ENCODE measurements around the gene BBS5. TPM values are rescaled to one million over a fixed set of nuclear protein-coding genes. Genes with fewer than 3 reads are reported as not detected.

BBS5 gene
- total RNA-seq, 1 experiment from 2014 or later = 4.6 TPM

DNA sequence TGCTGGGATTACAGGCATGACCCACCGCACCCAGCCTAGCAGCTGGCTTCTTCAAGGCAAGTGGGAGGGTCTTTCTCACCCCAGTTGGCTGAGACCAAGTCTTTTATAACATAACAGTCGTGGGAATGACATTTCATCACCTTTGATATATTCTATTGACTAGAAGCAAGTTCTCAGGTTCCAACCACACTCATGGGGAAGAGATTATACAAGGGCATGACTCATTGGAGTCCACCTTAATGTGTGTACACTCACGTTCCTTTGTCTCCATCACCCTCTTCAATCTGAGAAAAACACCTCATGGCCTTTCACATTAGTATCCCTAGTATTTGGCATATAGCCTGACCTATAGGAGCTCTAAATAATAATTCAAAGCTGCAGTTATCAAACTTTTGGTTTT, 2.8 kb upstream of the BBS5 start:
- Histone ChIP-seq H3K9me2 (ENCODE audit: insufficient read depth) (no peaks in the 10 kb centered on the region), H3K27me3 (ENCODE audit: insufficient read depth, low read length) (no peaks in the 10 kb centered on the region), H2AFZ (ENCODE audit: low read depth, low read length, poor library complexity, severe bottlenecking) (no peak overlapping the region), H4K20me1 (ENCODE audit: insufficient read depth) (no peaks in the 10 kb centered on the region), H3K4me2 (ENCODE audit: low read length) (0 out of 2 replicates have a peak overlapping the region, but pooled peaks have one; percentile 8), H3K79me2 (ENCODE audit: insufficient read depth, low read length) (no peaks in the 10 kb centered on the region; the same call in 1 of the 2 replicates), H3K36me3 (ENCODE audit: control insufficient read depth in 1 of 2, insufficient read depth in 2 of 2, low read length in 2 of 2) (no peaks in the 10 kb centered on the region), H3K27ac (ENCODE audit: low read depth, low read length) (no peak overlapping the region), H3K9ac (ENCODE audit: low read length) (no peak overlapping the region), H3K4me3 (replicated peaks in 1 of 2; ENCODE audit: low read depth in 1 of 2, low read length in 2 of 2) (no peak overlapping the region), H3K9me3 (ENCODE audit: control insufficient read depth in 1 of 2, insufficient read depth in 1 of 2, low read depth in 1 of 2, low read length in 2 of 2) (no peaks in the 10 kb centered on the region), H3K4me1 (ENCODE audit: control insufficient read depth in 1 of 2, insufficient read depth in 2 of 2, low read length in 2 of 2) (peaks cover 0 to 12% of the 10 kb centered on the region in 2 experiments; a peak in 1 of 4 replicates)
- ATAC-seq (no peak), DNase-seq (ENCODE audit: low read depth, low spot score) (peak; percentile 21)
- no peak for TF ChIP-seq EGR1 (IDR thresholded peaks at IDR 0.05; ENCODE audit: low read depth)
- TF ChIP-seq RAD21 (IDR thresholded peaks at IDR 0.05; ENCODE audit: low read depth) = no peak
- TF ChIP-seq ELF1 (IDR thresholded peaks at IDR 0.05; ENCODE audit: borderline replicate concordance, low read depth) = no peak
- TF ChIP-seq POLR2A (IDR thresholded peaks at IDR 0.05; ENCODE audit: borderline replicate concordance, extremely low read depth, insufficient read depth, insufficient read length) = no peak
- TF ChIP-seq FOSL1 (IDR thresholded peaks at IDR 0.05; ENCODE audit: low read depth) = peak; percentile 32; the same call in 1 of the 2 replicates
- TF ChIP-seq ZNF274 (IDR thresholded peaks at IDR 0.05; ENCODE audit: low read depth, low read length) = no peak
- peak; percentile 34; the same call in 1 of the 2 replicates for TF ChIP-seq JUND (IDR thresholded peaks at IDR 0.05)
- TF ChIP-seq POLR2AphosphoS5 (IDR thresholded peaks at IDR 0.05; ENCODE audit: low read depth, low read length) = no peak
- no peak for TF ChIP-seq ZFX (IDR thresholded peaks at IDR 0.05)
- no peak for TF ChIP-seq YY1 (IDR thresholded peaks at IDR 0.05; ENCODE audit: extremely low read depth, insufficient replicate concordance, low read depth, low read length)
- TF ChIP-seq CBX3 (IDR thresholded peaks at IDR 0.05; ENCODE audit: low read depth) = no peak
- no peak for TF ChIP-seq TCF7L2 (IDR thresholded peaks at IDR 0.05; ENCODE audit: borderline replicate concordance, extremely low read depth, insufficient read depth, insufficient read length)
- no peak for TF ChIP-seq SRF (IDR thresholded peaks at IDR 0.05; ENCODE audit: low read depth)
- ChIA-PET RAD21 (ENCODE audit: low non-redundant PET in 1 of 2, low total read pairs in 2 of 2, uncharacterized antibody in 2 of 2, unreplicated experiment in 2 of 2) (no interaction called here), CTCF (no interaction called here), POLR2A (no interaction called here)
- intact Hi-C loops (cut with micrococcal nuclease) = no loop called here
- BruUV-seq (replicated peaks) = no TSS peak

- TF ChIP-seq POLR2AphosphoS5 (IDR thresholded peaks at IDR 0.05; ENCODE audit: low read depth, low read length) (no peak), RAD21 (IDR thresholded peaks at IDR 0.05; ENCODE audit: low read depth) (no peak), TCF7L2 (IDR thresholded peaks at IDR 0.05; ENCODE audit: borderline replicate concordance, extremely low read depth, insufficient read depth, insufficient read length) (no peak), SRF (IDR thresholded peaks at IDR 0.05; ENCODE audit: low read depth) (no peak)
Measured at GRCh38 chr2:169478339-169478738, 955 bp upstream of the BBS5 start.

More at GRCh38 chr2:169478339-169478738, 955 bp upstream of the BBS5 start:
- RAD21 ChIA-PET (ENCODE audit: low non-redundant PET in 1 of 2, low total read pairs in 2 of 2, uncharacterized antibody in 2 of 2, unreplicated experiment in 2 of 2) = no interaction called here
- Histone ChIP-seq H3K9me3 (ENCODE audit: control insufficient read depth in 1 of 2, insufficient read depth in 1 of 2, low read depth in 1 of 2, low read length in 2 of 2) (no peaks in the 10 kb centered on the region), H2AFZ (ENCODE audit: low read depth, low read length, poor library complexity, severe bottlenecking) (no peak overlapping the region), H3K27ac (ENCODE audit: low read depth, low read length) (no peak overlapping the region), H3K36me3 (ENCODE audit: control insufficient read depth in 1 of 2, insufficient read depth in 2 of 2, low read length in 2 of 2) (no peaks in the 10 kb centered on the region), H3K4me1 (ENCODE audit: control insufficient read depth in 1 of 2, insufficient read depth in 2 of 2, low read length in 2 of 2) (peaks cover 0 to 12% of the 10 kb centered on the region in 2 experiments; a peak in 1 of 4 replicates), H3K9me2 (ENCODE audit: insufficient read depth) (no peaks in the 10 kb centered on the region), H3K9ac (ENCODE audit: low read length) (no peak overlapping the region), H3K79me2 (ENCODE audit: insufficient read depth, low read length) (no peaks in the 10 kb centered on the region; the same call in 1 of the 2 replicates), H3K27me3 (ENCODE audit: insufficient read depth, low read length) (no peaks in the 10 kb centered on the region), H3K4me2 (ENCODE audit: low read length) (no peak overlapping the region), H4K20me1 (ENCODE audit: insufficient read depth) (no peaks in the 10 kb centered on the region), H3K4me3 (replicated peaks in 1 of 2; ENCODE audit: low read depth in 1 of 2, low read length in 2 of 2) (no peak overlapping the region)
- POLR2A ChIA-PET = interaction anchor here (1.1 kb wide), 1 partner anchor 9 kb away, joined by 3 read pairs; no protein-coding TSS in a partner anchor
- CTCF ChIA-PET = no interaction called here
- no TSS peak for BruUV-seq (replicated peaks)
- ATAC-seq = no peak
- DNase-seq (ENCODE audit: low read depth, low spot score) = no peak
- intact Hi-C loops (cut with micrococcal nuclease) = no loop called here

All from HCT116 (cell line).